Panc1 (cell line): ENCODE results near the gene DDX11. TPM values are rescaled to one million over a fixed set of nuclear protein-coding genes. Genes with fewer than 3 reads are reported as not detected.

Source experiments
- ATAC-seq: fragments of 200-7000 bp; cut with Tn5 transposase; 2 replicates; pipeline ENCODE4 v1.9.1; 2020; ENCODE audit warnings: mild to moderate bottlenecking, moderate library complexity
- BruUV-seq: library from RNA; stranded (reverse); fragments of 400-500 nt; replicated peaks from 2 replicates; lab custom pipeline; 2021; lab: Mats Ljungman, UMichigan
- CTCF ChIA-PET: fragments of 300-600 bp; sonication (Branson Sonifier 250); formaldehyde crosslinking; loops from one replicate; lab custom pipeline; 2022; ENCODE audit warnings: antibody characterized with exemption; lab: Charles Lee
- POLR2A ChIA-PET: fragments of 300-600 bp; sonication (Branson Sonifier 250); formaldehyde crosslinking; loops from one replicate; lab custom pipeline; 2022; ENCODE audit warnings: antibody characterized with exemption; lab: Charles Lee
- DNase-seq: peaks from one replicate; pipeline ENCODE4 v3.0.0-alpha.2; 2010; ENCODE audit warnings: low read depth, low spot score
- H3K27ac ChIP-seq: 2 replicates; pipeline ENCODE4 v1.5.1; 2011; ENCODE audit warnings: mild to moderate bottlenecking, low read length, inconsistent platforms
- H3K27me3 ChIP-seq: fragments of 200-500 bp; sonication (Bioruptor generic); 2 replicates; pipeline ENCODE4 v1.6.0; 2014; ENCODE audit warnings: low read length, inconsistent platforms; ENCODE audit not compliant: control insufficient read depth, insufficient read depth
- H3K36me3 ChIP-seq: fragments of 200-500 bp; sonication (Bioruptor generic); 2 replicates; pipeline ENCODE4 v1.5.1; 2014; ENCODE audit warnings: inconsistent platforms, mild to moderate bottlenecking, low read length, moderate library complexity; ENCODE audit not compliant: control insufficient read depth, insufficient read depth
- H3K4me1 ChIP-seq: 2 replicates; pipeline ENCODE4 v1.5.1; 2011; ENCODE audit warnings: inconsistent platforms, mild to moderate bottlenecking, low read length, moderate library complexity; ENCODE audit not compliant: control insufficient read depth, insufficient read depth
- H3K4me3 ChIP-seq, 2 experiments: 2 replicates each; pipeline ENCODE4 v1.5.1; 2011 to 2012; ENCODE audit warnings: low read depth in 2 of 2, low read length in 2 of 2, mild to moderate bottlenecking in 2 of 2, inconsistent platforms in 1 of 2, moderate library complexity in 1 of 2
- H3K9me3 ChIP-seq: fragments of 200-500 bp; sonication (Bioruptor generic); 2 replicates; pipeline ENCODE4 v1.5.1; 2014; ENCODE audit warnings: low read depth, mild to moderate bottlenecking, inconsistent platforms, low read length, moderate library complexity; ENCODE audit not compliant: control insufficient read depth, insufficient read depth
- POLR2AphosphoS5 ChIP-seq: IDR thresholded peaks from 2 replicates; pipeline ENCODE4 v1.6.1; 2012; ENCODE audit warnings: mild to moderate bottlenecking, low read depth, low read length, moderate library complexity
- SIN3A ChIP-seq: IDR thresholded peaks from 2 replicates; pipeline ENCODE4 v1.6.1; 2012; ENCODE audit warnings: low read depth, mild to moderate bottlenecking, low read length, moderate library complexity, borderline replicate concordance; ENCODE audit not compliant: insufficient read depth
- TCF7L2 ChIP-seq: IDR thresholded peaks from 2 replicates; pipeline ENCODE4 v1.6.1; 2011; ENCODE audit warnings: mild to moderate bottlenecking, low read depth, low read length, inconsistent platforms
- in situ Hi-C: cut with HindIII; loops from 2 replicates; pipeline ENCODE4 v1.10.0; 2016; ENCODE audit warnings: low sequenced_read_pairs, low pct_unique_long_range_greater_than_20kb
- intact Hi-C: fragments of 100-400 bp; cut with micrococcal nuclease; formaldehyde crosslinking; loops from one replicate; pipeline ENCODE4 v1.10.0; 2022; ENCODE audit not compliant: unreplicated experiment
- total RNA-seq: library from RNA; stranded (reverse); gene quantifications from one replicate; pipeline ENCODE4 v1.2.1, GENCODE V29; 2021; ENCODE audit not compliant: unreplicated experiment
- TF ChIP-seq, protein P1 (sequence below): fragments of 450-650 bp; IDR thresholded peaks from 2 replicates; pipeline ENCODE4 v1.5.1; 2017; ENCODE audit warnings: mild to moderate bottlenecking
- TF ChIP-seq, protein P2 (sequence below), 2 experiments: IDR thresholded peaks; 2 replicates each; pipeline ENCODE4 v1.6.1; 2011 to 2012; ENCODE audit warnings: low read depth in 2 of 2, control low read depth in 1 of 2, low read length in 1 of 2, mild to moderate bottlenecking in 1 of 2, moderate library complexity in 1 of 2; ENCODE audit not compliant: insufficient read depth in 1 of 2

DDX11 gene
- total RNA-seq, 1 experiment from 2014 or later: 96.2 TPM

DNA sequence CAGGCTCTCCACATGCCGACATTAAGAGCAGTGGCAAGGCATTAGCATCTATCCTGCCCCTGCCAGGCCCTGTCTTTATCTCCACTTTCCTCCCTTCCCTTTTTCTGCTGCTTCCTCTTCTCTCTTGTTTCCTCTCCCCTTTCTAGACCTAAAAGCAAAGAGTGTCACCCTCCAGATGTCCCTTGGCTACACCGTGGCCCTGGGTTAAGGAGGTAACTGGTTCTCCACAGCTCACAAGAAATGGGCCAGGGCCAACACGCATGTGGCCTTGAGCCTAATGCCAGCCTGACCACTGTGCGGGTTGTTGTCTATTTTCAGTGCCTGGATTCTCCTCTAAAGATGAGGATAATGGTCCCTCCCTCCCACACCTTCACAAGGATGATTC is 41.7 kb upstream of the DDX11 start:
- H3K4me3 ChIP-seq: no peak overlapping the region
- peaks cover 5% of the 10 kb centered on the region; the same call in 1 of the 2 replicates for H3K4me1 ChIP-seq
- DNase-seq (no peak), ATAC-seq (no peak)
- intact Hi-C loops: no loop called here
- no peaks in the 10 kb centered on the region for H3K27me3 ChIP-seq
- in situ Hi-C loops: no loop called here
- H3K9me3 ChIP-seq: no peaks in the 10 kb centered on the region
- no TSS peak for BruUV-seq
- POLR2A ChIA-PET: interaction anchor here (0.7 kb wide), 1 partner anchor 169 kb away, joined by 7 read pairs; no protein-coding TSS in a partner anchor
- TF ChIP-seq, protein P1, sequence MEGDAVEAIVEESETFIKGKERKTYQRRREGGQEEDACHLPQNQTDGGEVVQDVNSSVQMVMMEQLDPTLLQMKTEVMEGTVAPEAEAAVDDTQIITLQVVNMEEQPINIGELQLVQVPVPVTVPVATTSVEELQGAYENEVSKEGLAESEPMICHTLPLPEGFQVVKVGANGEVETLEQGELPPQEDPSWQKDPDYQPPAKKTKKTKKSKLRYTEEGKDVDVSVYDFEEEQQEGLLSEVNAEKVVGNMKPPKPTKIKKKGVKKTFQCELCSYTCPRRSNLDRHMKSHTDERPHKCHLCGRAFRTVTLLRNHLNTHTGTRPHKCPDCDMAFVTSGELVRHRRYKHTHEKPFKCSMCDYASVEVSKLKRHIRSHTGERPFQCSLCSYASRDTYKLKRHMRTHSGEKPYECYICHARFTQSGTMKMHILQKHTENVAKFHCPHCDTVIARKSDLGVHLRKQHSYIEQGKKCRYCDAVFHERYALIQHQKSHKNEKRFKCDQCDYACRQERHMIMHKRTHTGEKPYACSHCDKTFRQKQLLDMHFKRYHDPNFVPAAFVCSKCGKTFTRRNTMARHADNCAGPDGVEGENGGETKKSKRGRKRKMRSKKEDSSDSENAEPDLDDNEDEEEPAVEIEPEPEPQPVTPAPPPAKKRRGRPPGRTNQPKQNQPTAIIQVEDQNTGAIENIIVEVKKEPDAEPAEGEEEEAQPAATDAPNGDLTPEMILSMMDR: no peak
- H3K36me3 ChIP-seq: no peaks in the 10 kb centered on the region
- no peak overlapping the region for H3K27ac ChIP-seq
- CTCF ChIA-PET: no interaction called here

DNA sequence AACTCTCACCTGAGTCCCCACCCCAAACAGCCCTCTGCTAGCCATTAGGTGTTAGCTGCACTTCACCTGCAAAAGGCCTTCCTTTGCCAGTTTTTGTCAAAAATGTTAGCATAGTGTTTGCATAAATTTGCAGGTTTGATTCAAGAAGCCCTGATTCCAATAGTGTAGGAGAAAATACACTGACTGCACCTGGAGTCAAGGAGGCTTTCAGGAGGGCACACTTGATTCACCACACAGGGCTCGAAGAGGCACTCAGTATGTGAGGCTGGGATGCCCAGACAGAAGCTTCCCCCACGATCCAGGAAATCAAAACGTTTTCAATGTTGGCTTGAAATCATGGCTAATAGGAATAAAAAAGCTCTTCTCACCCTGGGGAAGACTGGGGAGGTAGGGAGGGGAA is 40.5 kb upstream of the DDX11 start:
- Histone ChIP-seq H3K27me3 (no peaks in the 10 kb centered on the region), H3K36me3 (no peaks in the 10 kb centered on the region), H3K4me3 (no peak overlapping the region), H3K27ac (no peak overlapping the region), H3K9me3 (no peaks in the 10 kb centered on the region), H3K4me1 (peaks cover 7% of the 10 kb centered on the region; the same call in 1 of the 2 replicates)
- POLR2A ChIA-PET: no interaction called here
- CTCF ChIA-PET: no interaction called here
- in situ Hi-C loops (no loop called here), intact Hi-C loops (no loop called here)
- TF ChIP-seq POLR2AphosphoS5 (no peak), TCF7L2 (no peak), SIN3A (no peak)
- TF ChIP-seq, protein P2, sequence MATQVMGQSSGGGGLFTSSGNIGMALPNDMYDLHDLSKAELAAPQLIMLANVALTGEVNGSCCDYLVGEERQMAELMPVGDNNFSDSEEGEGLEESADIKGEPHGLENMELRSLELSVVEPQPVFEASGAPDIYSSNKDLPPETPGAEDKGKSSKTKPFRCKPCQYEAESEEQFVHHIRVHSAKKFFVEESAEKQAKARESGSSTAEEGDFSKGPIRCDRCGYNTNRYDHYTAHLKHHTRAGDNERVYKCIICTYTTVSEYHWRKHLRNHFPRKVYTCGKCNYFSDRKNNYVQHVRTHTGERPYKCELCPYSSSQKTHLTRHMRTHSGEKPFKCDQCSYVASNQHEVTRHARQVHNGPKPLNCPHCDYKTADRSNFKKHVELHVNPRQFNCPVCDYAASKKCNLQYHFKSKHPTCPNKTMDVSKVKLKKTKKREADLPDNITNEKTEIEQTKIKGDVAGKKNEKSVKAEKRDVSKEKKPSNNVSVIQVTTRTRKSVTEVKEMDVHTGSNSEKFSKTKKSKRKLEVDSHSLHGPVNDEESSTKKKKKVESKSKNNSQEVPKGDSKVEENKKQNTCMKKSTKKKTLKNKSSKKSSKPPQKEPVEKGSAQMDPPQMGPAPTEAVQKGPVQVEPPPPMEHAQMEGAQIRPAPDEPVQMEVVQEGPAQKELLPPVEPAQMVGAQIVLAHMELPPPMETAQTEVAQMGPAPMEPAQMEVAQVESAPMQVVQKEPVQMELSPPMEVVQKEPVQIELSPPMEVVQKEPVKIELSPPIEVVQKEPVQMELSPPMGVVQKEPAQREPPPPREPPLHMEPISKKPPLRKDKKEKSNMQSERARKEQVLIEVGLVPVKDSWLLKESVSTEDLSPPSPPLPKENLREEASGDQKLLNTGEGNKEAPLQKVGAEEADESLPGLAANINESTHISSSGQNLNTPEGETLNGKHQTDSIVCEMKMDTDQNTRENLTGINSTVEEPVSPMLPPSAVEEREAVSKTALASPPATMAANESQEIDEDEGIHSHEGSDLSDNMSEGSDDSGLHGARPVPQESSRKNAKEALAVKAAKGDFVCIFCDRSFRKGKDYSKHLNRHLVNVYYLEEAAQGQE (IDR thresholded peaks at IDR 0.05; ENCODE audit: insufficient read depth in 1 of 2, low read depth in 2 of 2, low read length in 1 of 2): no peak
- TF ChIP-seq, protein P1: no peak
- no peak for ATAC-seq
- no peak for DNase-seq
- no TSS peak for BruUV-seq
